DLD1 (cell line): ENCODE results near the gene PDE11A.

ENCODE experiments used
- in situ Hi-C: cut with HindIII; loops from 2 replicates; pipeline ENCODE4 v1.10.0; 2017; ENCODE audit warnings: low sequenced_read_pairs

The PDE11A gene

DNA sequence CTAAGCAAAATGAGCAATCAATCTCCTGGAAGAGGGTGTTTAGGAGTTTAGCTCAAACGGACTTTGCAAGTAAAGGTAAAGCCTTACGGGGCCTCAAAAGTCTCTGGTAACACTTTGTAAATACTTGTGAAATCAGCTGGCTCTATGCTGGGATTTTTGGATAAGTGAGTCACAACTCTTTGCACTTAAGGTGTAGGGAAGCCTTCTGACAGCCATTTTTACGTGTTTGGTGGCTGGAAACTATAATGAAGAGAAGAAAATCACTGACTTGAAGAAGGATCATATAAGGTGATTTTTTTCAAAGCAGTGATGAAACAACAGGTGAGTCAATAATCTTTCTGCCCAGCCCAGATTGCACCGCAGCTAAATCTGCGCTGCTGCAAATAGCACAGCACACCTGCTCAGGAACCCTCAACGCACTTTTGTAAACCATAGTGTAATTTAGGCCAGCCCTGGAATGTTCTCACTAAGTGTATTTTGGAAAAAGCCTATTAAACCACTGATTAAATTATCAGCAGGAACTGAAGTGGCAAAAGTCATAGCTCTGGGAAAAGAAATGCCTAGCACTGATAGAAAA is 461.2 kb downstream of the PDE11A start:
- in situ Hi-C loops: loop anchor here (25.0 kb wide), 1 partner anchor 449 kb away; no protein-coding TSS in a partner anchor

DNA sequence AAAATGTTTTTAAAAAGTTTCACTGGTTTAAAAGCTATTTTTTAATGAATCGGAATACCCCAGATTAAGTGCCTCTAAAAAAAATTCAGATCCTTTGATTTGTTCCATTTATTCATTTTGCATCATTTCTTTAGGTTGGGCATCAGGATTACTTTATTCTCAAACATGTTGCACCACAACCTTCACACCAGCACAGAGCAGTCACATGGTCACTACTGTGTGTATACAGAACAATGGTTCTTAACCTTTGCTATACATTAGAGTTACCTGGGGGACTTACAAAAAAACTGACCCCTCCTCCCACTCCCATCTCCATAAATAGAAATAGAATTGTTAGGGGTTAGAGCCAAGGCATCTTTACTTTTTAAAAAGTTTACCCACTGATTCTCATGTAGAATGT is 461.8 kb downstream of the PDE11A start:
- in situ Hi-C loops: loop anchor here (25.0 kb wide), 1 partner anchor 449 kb away; no protein-coding TSS in a partner anchor

DNA sequence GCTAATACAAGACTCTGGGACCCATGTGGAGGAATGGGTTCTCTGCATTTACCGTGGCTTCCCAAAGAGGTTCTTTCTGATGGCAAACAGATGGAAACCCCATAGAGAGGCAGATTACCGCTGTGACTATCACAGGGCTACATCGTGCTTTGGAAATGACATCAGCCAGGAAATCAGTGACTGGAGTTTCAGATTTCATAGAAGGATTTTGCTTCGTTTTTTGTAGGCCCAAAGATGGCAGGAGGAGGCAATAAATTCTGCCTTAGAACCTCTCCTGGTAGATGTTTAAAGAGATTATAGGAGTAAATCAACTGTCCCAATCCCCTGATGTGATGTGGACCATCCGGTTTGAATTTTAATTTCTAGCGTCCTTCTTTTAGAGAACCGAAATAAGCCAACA is 465.9 kb downstream of the PDE11A start:
- in situ Hi-C loops: loop anchor here (25.0 kb wide), 1 partner anchor 444 kb away; no protein-coding TSS in a partner anchor

DNA sequence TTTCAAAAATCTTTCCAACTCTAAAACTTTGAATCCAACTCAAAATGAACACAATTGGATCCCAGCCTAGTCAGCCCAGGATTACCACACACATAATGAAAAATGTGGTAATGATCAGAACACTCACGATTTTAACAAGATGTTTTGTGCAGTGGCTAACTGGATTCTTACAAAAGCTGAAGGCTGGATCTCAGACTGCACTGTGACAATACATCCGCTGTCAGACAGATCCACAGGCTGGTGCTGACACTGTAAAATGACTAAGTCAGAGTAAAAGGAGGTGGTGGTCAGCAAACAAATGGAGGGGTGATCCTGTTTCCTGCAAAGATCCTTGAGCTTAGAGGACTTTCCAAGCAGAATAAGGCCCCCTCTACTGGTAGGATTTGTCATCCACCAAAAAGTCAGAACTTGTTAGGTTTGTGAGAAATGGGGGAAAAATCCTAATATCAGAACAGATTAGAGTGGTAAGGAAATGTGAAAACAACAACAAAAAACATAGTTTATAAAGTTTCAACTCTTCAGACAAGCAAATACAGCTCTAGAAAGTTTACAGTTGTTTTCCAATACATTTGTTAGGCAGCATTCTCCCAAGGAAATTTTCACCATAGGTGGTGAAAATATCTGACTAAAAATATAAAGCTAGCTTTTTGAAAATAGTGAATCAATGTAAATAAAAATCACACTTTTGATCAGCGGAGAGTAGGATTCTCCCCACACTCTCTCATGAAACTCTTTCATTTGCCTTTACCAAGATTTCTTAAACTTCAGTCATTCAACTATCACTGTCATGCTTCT is 468.1 kb downstream of the PDE11A start:
- in situ Hi-C loops: loop anchor here (25.0 kb wide), 1 partner anchor 442 kb away; no protein-coding TSS in a partner anchor

DNA sequence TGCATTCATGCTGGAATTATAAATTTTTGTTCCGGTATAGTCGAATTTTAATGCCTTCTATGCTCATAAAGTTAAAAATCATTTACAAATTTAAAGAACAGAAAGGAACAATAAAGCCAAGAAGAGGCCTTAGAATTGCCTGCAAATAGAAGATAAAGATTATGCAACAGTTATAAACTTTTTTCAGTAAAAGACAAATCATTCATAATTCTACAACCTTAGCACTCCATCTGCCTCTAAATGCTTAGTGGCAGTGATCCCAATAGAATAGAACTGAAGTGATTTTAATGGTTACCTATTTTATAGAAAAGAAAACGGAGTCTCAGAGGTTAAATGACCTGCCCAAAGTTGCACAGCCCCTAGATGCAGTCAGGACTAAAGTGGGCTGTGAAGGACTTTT is 468.8 kb downstream of the PDE11A start:
- in situ Hi-C loops: loop anchor here (25.0 kb wide), 1 partner anchor 441 kb away; no protein-coding TSS in a partner anchor

DNA sequence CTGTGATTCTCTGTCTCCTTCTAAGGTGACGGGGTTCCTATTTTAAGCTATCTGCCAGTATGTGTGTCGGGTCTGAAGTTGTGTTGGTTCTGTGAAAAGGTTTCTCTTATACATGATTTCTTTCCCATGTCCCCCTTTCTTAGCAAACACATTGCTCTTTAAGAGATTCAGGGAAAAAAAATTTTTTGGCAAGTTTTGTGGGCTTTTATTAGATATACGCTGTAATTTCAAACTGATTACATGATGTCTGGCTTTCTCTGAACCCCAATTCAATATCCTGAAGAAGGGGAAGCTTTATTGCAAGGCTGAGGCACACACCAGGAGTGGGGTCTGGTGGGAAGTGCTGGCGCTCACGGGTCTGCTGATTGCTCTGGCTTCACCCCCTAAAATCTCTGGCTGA is 469.4 kb downstream of the PDE11A start:
- in situ Hi-C loops: loop anchor here (25.0 kb wide), 1 partner anchor 441 kb away; no protein-coding TSS in a partner anchor

DNA sequence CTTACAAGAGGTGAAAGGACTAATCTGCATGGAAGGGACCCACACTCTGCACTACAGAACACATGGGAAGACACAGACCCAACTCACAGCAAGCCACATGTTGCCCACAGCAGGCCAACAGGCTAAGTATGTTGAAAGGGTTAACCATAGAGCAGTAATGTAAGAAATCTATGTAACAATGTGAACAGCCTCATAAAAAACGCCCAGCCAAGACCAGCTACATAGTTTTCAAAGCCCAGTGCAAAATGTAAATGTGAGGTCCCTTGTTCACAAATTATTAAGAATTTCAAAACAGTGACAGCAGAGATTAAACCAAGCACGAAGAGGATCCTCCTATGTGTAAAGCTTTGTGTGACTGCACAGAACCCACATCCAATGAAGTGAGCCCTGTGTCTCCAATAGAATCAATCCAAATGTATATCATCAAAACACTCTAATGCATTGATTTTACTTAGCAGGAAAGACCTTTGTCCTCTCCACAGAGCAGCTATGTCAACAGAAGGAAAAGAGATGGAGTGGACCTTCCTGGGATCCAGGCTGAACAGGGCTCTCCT is 469.9 kb downstream of the PDE11A start:
- in situ Hi-C loops: loop anchor here (25.0 kb wide), 1 partner anchor 440 kb away; no protein-coding TSS in a partner anchor

DNA sequence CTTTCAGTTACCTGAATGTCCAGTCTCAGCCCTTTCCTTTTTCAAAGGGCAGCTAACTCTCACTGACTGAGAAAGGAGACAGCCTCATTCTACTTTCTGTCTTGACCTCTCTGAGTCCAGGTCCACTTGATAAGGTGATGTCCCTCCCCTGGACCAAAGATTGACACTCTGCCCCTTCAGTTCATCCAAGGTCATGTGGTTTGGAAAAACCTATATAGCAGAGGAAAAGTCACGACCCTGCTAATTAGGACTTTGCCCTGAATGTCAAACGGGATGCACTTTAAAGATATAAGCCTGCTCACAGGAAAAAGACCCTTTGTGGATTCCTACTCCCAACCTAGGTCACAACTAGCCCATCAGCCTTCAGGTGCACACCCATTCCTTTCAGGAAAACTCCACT is 471.7 kb downstream of the PDE11A start:
- in situ Hi-C loops: loop anchor here (25.0 kb wide), 1 partner anchor 439 kb away; no protein-coding TSS in a partner anchor

DNA sequence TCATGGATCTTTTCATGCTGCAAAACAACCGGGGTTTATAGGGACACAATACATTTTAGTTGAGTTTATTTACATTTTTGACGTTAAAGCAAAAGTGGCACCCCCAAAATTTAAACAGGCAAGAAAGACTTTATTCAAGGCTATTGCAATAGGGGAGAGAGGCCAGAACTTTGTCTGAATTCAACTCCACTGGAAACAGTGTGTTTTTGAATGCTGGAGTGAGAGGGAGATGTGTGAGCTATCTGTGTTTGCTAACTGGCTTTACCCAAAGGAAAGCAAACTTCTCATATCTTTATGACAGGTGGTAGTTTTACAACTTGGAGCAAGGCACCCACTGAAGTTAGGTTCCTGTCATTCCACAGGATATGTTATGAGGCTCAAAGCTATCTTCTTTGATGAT is 472.6 kb downstream of the PDE11A start:
- in situ Hi-C loops: loop anchor here (25.0 kb wide), 1 partner anchor 438 kb away; no protein-coding TSS in a partner anchor

DNA sequence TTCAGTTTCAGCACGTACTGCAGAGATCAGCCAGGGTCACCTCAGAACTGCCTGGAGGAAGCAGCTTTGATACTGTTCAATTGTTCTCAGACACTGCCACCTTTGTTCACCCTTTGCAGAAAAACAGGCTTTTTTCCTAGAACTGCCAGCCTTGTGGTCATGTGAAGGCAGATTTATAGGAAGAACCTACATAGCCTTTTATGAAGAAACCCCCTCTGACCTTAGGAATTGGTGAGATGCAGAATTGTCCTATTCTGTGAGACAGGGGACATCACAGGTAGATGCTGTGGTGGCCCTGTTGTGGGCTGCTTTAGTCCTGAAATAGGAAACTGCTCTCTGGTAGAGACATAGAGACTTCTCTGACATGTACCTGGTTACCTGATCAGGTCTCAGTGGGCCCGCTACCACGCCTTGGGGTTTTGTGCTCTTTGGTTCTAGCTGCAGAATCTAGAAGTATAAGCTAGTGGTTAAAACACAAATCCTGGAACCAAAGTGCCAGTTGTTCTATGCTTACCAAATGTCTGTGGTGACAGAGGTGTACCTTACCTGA is 473.4 kb downstream of the PDE11A start:
- in situ Hi-C loops: no loop called here

DNA sequence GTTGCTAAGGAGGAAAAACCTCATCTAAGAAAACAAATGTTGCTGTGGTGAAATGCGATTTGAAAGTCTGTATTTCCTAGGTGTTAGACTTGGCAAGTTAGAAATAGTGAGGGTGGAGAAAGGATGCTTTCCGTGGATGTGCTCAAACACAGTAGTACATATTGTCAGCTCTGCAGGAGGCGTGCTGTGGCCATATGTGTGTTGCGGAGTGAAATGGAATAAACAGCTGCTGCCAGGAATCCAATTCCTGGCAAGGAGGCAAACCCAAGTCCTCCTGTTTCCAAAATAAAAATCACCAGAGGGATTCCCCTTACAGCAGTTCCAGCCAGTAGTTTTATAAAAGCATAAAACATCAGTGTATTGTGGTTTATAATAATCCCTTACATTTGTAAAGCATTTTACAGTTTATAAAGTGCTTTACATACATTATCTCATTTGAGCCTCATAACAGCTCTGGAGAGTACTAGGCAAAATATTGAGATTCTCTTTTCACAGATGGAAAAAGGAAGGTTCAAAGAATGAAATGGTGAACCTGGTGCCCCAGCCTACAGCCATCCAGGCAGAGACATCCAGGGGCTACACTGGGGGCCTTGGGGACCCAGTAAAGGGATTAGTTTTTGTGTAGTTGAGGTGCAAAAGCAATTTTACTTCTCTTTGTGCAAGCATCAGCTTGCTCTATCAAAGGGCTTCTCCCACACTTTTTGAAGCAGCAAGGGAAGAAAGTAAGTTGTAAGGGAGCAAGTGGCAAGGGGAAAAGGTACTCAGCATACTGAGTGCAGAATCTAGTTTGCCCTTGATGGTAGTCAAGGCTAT is 474.0 kb downstream of the PDE11A start:
- in situ Hi-C loops: no loop called here

DNA sequence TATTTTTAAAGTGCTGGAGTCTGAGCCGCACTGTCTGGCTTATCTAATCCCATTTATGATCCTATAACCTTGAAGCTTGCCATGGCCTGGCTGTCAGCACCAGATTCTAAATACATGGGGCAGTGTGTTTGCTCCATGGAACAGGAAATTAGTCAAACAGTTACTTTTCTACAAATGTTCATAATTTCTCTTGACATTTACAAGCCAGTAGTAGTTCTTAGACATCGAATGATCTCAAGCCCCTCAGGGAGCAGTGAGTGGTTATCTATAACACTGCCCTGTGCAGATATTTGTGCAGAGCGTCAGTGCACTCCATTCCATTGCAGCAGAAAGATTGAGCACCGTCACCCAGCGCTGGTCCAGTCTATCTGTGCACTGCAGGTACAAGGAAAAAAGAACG is 474.8 kb downstream of the PDE11A start:
- in situ Hi-C loops: no loop called here

DNA sequence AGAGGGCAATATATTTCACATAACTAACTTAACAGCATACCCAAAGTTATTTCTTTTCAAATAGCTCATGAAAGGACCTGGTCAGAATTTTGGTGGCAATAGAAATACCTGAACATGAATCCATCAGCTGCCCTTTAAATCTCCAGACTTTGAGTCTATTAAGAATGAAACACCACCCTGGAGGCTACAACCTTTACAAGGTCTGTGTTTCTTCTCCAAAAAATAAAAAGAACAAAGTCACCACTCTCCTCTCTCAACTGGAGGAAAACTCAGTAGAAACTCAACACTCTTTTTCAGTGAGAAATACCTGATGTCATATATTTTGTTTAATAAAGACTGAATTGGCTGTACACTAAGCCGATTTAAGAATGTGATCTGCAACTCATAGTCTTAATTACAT is 475.7 kb downstream of the PDE11A start:
- in situ Hi-C loops: no loop called here

DNA sequence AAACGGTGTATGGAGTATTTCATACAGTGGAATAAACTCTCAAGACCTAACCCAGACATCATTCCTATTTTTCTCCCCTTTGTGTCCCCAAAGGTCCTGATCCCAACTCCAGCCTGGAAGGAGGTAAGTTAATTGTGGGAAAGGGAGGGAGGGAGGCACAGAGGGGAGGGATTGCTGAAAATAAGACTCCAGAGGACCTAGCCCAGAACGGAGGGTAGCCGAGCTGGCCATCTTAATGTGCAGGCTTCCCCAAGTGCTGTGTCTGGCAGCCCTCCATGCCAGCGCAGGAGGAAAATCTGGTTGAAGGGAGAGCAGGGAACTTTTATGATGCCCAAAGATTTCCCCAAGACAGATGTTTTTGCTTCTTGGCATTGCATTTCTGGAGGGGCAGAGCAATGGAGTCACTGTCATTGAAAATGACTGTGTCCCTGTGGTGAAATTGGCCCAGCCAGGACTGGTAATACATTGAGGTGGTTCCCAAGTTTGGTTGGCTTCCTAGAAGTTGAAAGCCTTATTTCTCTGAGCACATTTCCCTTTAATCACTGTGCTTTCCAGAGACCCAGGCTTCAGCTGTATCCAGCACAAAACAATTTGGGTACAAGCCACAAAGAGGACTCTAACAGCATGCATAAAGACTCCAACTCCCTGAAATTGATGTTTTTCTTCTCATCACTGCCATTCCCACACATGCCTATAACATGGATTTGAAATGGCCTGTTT is 477.3 kb downstream of the PDE11A start:
- in situ Hi-C loops: no loop called here

DNA sequence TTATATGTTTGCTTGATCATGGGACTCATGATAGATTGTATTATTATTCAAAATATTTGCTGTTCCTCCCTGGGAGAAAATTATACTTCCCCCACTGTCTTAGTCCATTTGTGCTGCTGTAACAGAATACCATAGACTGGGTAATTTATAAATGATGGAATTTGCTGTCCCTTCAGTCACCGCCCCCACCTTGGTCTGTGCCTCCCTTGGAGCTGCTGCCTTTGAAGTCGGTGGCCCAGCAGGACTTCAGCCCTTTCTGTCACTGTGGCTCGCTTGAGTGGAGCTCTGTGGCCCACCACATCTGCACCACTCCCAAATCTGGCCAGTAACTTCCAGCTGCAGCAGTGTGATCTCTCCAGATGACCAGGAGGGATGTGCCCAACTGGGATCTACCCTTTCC is 479.2 kb downstream of the PDE11A start:
- in situ Hi-C loops: no loop called here

DNA sequence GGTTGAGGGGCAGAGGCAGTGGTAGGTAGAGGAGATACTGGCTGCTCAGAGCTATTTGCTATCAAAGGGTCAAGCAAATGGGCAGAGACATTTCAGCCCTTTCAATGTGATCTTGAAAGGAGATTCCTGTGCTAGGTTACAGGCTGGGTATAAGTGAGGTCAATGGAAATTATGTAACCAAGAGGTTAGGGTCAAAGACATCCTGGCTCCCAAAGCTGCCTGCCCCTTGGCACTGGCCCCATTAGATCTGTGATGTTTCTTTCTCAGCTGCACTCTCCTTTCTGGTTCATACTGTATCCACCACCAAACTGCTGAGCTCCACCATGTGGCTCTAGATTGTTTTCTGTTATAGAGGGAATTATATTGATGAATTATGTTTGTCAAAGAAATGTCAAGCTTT is 479.6 kb downstream of the PDE11A start:
- in situ Hi-C loops: no loop called here

DNA sequence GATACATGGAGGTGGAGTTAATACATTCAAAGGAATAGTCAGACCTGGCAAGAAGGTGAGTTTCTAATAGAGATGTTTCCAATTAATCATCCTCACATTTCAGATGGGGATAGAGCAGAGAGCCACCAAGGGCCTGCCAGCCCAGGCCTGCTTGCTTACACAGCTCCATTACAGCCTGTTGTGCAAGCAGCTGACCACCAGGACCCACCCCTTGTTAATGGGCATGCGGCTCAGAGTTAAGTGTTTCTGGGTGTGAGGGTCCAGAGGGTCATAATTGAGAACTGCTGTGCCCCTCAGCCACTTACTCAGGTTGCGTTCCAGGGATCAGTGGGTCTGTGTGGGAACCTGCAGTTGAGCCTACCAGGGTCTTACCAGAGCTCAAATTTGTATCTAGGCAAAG is 480.2 kb downstream of the PDE11A start:
- in situ Hi-C loops: no loop called here

DNA sequence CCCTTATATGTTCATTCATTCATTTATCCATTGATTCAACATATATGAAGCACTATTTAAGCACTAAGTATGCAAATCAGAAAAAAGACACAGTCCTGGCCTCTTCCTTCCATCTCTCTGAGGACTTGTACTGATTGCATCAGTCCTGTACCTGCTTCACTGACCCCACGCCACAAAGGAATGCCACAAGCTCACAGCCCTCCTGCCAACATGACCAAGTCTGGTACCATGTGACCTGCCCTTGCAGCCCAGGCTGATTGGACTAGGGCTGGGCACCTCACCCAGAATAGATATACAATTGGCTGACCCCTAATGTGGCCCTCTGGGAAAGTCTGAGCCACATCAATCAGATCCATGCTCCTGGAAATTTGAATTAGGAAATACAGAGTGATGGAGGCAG is 483.4 kb downstream of the PDE11A start:
- in situ Hi-C loops: no loop called here

DNA sequence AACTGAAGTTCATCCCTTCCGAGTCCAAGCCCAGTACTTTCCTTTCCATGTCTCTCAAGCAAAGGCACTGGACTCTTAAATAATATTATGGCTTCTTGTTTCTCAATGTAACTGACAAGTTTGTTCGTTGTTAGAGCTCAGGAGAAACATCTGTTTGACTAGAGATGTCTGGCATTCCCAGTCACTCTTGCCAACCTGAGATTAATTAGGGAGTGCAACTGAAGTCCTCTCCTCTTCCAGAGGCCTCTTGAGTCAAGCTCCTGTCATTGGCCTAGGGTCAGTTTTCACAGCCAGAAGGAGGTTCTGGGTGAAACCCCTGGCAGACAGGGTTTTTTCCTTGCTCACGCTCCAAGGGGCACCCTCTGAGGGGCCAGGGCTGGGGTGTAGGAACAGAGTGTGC is 483.9 kb downstream of the PDE11A start:
- in situ Hi-C loops: no loop called here

DNA sequence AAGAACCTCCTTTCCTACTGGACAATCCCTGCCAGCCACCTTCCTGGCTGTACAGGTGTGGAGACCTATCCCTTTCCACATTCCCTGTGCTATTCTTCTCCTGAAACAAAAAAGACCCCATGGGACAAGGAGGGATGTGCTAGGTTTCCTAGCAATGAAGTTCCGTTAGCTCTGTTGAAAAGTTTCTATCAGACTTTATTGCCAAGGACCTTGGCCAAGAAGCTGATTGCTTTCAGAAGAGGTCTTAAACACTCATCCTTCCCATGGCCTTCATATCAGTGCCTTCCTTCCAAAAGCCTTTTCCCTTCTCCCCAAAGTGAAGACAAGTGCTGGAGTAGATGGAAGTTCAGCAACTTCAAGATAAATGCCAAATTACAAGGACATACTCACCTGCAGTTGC is 485.2 kb downstream of the PDE11A start:
- in situ Hi-C loops: no loop called here
